ENCODE data around the gene CENPT.
A peak's percentile ranks its signal among the peaks of the same experiment; 100 is the strongest.

Gene CENPT

GRCh38 chr16:67786491-67786890 is 61.0 kb downstream of the CENPT start:
- no peak for TF ChIP-seq CTCF (conservative IDR thresholded peaks at IDR 0.05)

GRCh38 chr16:67783353-67783725 is 64.2 kb downstream of the CENPT start:
- H3K27ac ChIP-seq = no peak overlapping the region
- no peak for TF ChIP-seq CTCF (conservative IDR thresholded peaks at IDR 0.05)

More at GRCh38 chr16:67786491-67786890, 61.0 kb downstream of the CENPT start:
- H3K27ac ChIP-seq = no peak overlapping the region

GRCh38 chr16:67782567-67783352 is 64.7 kb downstream of the CENPT start:
- H3K27ac ChIP-seq = no peak overlapping the region
- TF ChIP-seq CTCF (conservative IDR thresholded peaks at IDR 0.05) = no peak

- no peak for TF ChIP-seq CTCF (conservative IDR thresholded peaks at IDR 0.05)
- peak overlapping the region; percentile 58; the same call in 1 of the 2 replicates for H3K27ac ChIP-seq
Measured at GRCh38 chr16:67781565-67781921, 66.0 kb downstream of the CENPT start.

GRCh38 chr16:67780847-67781564 is 66.5 kb downstream of the CENPT start:
- no peak for TF ChIP-seq CTCF (conservative IDR thresholded peaks at IDR 0.05)
- H3K27ac ChIP-seq = peak overlapping the region; percentile 58; the same call in 1 of the 2 replicates

GRCh38 chr16:67779256-67780014 is 68.1 kb downstream of the CENPT start:
- peak overlapping the region; percentile 58 for H3K27ac ChIP-seq
- no peak for TF ChIP-seq CTCF (conservative IDR thresholded peaks at IDR 0.05)

Measured in VCaP (cell line).